Astrocyte (in vitro differentiated cells and primary cell): ENCODE measurements around the gene PPFIBP1. TPM values are rescaled to one million over a fixed set of nuclear protein-coding genes. Genes with fewer than 3 reads are reported as not detected.

Experiments
- DNase-seq: peaks from one replicate; pipeline ENCODE4 v3.0.0-alpha.2; 2010; ENCODE audit warnings: low read depth
- FAIRE-seq: peaks from 2 replicates; lab custom pipeline; 2011; peaks lifted over from hg19 to GRCh38; lab: Jason Lieb, UNC
- H2AFZ ChIP-seq: 2 replicates; pipeline ENCODE4 v1.6.0; 2012; ENCODE audit warnings: low read depth, low read length, inconsistent platforms
- H3K27ac ChIP-seq: 2 replicates; pipeline ENCODE4 v1.5.1; 2011; ENCODE audit warnings: low read depth, low read length, inconsistent platforms
- H3K27me3 ChIP-seq: 2 replicates; pipeline ENCODE4 v1.6.0; 2011; ENCODE audit warnings: low read length, inconsistent platforms; ENCODE audit not compliant: insufficient read depth
- H3K36me3 ChIP-seq: 2 replicates; pipeline ENCODE4 v1.5.1; 2011; ENCODE audit warnings: low read length, inconsistent platforms; ENCODE audit not compliant: insufficient read depth
- H3K4me1 ChIP-seq: 2 replicates; pipeline ENCODE4 v1.5.1; 2011; ENCODE audit warnings: low read length, inconsistent platforms; ENCODE audit not compliant: insufficient read depth
- H3K4me2 ChIP-seq: 2 replicates; pipeline ENCODE4 v1.6.0; 2012; ENCODE audit warnings: low read length, inconsistent platforms
- H3K4me3 ChIP-seq: 2 replicates; pipeline ENCODE4 v1.5.1; 2011; ENCODE audit warnings: low read depth, mild to moderate bottlenecking, low read length, inconsistent platforms; ENCODE audit not compliant: insufficient read depth
- H3K79me2 ChIP-seq: 2 replicates; pipeline ENCODE4 v1.6.0; 2012; ENCODE audit warnings: mild to moderate bottlenecking, low read length, inconsistent platforms; ENCODE audit not compliant: insufficient read depth
- H3K9ac ChIP-seq: 2 replicates; pipeline ENCODE4 v1.6.0; 2012; ENCODE audit warnings: mild to moderate bottlenecking, low read length, inconsistent platforms
- H3K9me3 ChIP-seq: 2 replicates; pipeline ENCODE4 v1.5.1; 2012; ENCODE audit warnings: low read depth, mild to moderate bottlenecking, low read length, inconsistent platforms; ENCODE audit not compliant: insufficient read depth
- H4K20me1 ChIP-seq: 2 replicates; pipeline ENCODE4 v1.6.0; 2012; ENCODE audit warnings: low read length, inconsistent platforms; ENCODE audit not compliant: insufficient read depth
- H3K27ac Mint-ChIP-seq: one replicate; pipeline ENCODE4 v1.8.0; 2021; ENCODE audit warnings: mild to moderate bottlenecking, mixed read lengths; ENCODE audit not compliant: unreplicated experiment
- H3K27me3 Mint-ChIP-seq: one replicate; pipeline ENCODE4 v1.8.0; 2021; ENCODE audit warnings: low read depth, mixed read lengths; ENCODE audit not compliant: unreplicated experiment
- H3K36me3 Mint-ChIP-seq: one replicate; pipeline ENCODE4 v1.8.0; 2021; ENCODE audit warnings: low read depth, mixed read lengths; ENCODE audit not compliant: unreplicated experiment
- H3K4me1 Mint-ChIP-seq: one replicate; pipeline ENCODE4 v1.8.0; 2021; ENCODE audit warnings: low read depth, mixed read lengths; ENCODE audit not compliant: unreplicated experiment
- H3K4me3 Mint-ChIP-seq: one replicate; pipeline ENCODE4 v1.8.0; 2021; ENCODE audit warnings: mild to moderate bottlenecking, moderate library complexity, mixed read lengths; ENCODE audit not compliant: unreplicated experiment
- H3K9me3 Mint-ChIP-seq: one replicate; pipeline ENCODE4 v1.8.0; 2021; ENCODE audit warnings: mild to moderate bottlenecking, mixed read lengths; ENCODE audit not compliant: unreplicated experiment
- CTCF ChIP-seq: IDR thresholded peaks from 2 replicates; pipeline ENCODE4 v1.5.1; 2011; ENCODE audit warnings: low read depth, mild to moderate bottlenecking, inconsistent platforms, low read length, moderate library complexity; ENCODE audit not compliant: insufficient read depth
- EZH2 ChIP-seq: IDR thresholded peaks from 2 replicates; pipeline ENCODE4 v1.6.1; 2012; ENCODE audit warnings: mild to moderate bottlenecking, low read length, inconsistent platforms; ENCODE audit not compliant: insufficient read depth
- total RNA-seq: library from RNA; stranded (reverse); gene quantifications from 2 replicates; pipeline ENCODE4 v1.2.1, GENCODE V29; 2021

The PPFIBP1 gene
- total RNA-seq, 1 donor from 2014 or later: 147 TPM

GRCh38 chr12:27535318-27535717 lies 11.3 kb downstream of the PPFIBP1 start:
- H3K27me3 ChIP-seq: no peaks in the 10 kb centered on the region
- H2AFZ ChIP-seq: no peak overlapping the region
- H3K4me3 ChIP-seq: no peak overlapping the region
- no peaks in the 10 kb centered on the region for H3K9me3 ChIP-seq
- H3K9ac ChIP-seq: no peak overlapping the region
- H3K36me3 ChIP-seq: peaks cover 3% of the 10 kb centered on the region
- H3K4me1 ChIP-seq: peaks cover 16% of the 10 kb centered on the region
- no peak overlapping the region for H3K4me3 Mint-ChIP-seq
- no peak for TF ChIP-seq EZH2
- TF ChIP-seq CTCF: no peak
- no peak overlapping the region for H3K27ac Mint-ChIP-seq
- no peaks in the 10 kb centered on the region for H3K9me3 Mint-ChIP-seq
- no peak for FAIRE-seq
- H3K4me2 ChIP-seq: no peak overlapping the region
- H3K79me2 ChIP-seq: peaks cover 100% of the 10 kb centered on the region
- H4K20me1 ChIP-seq: peaks cover 88% of the 10 kb centered on the region
- peaks cover 38% of the 10 kb centered on the region for H3K4me1 Mint-ChIP-seq
- DNase-seq: no peak
- no peaks in the 10 kb centered on the region for H3K27me3 Mint-ChIP-seq
- no peak overlapping the region for H3K27ac ChIP-seq
- H3K36me3 Mint-ChIP-seq: peaks cover 23% of the 10 kb centered on the region

- Mint-ChIP-seq H3K36me3 (peaks cover 23% of the 10 kb centered on the region), H3K4me3 (no peak overlapping the region), H3K4me1 (peaks cover 51% of the 10 kb centered on the region), H3K9me3 (no peaks in the 10 kb centered on the region), H3K27me3 (no peaks in the 10 kb centered on the region), H3K27ac (no peak overlapping the region)
- DNase-seq (no peak), FAIRE-seq (no peak)
- H2AFZ ChIP-seq: no peak overlapping the region
- H3K4me3 ChIP-seq: no peak overlapping the region
- peaks cover 3% of the 10 kb centered on the region for H3K36me3 ChIP-seq
- no peaks in the 10 kb centered on the region for H3K27me3 ChIP-seq
- H3K9ac ChIP-seq: no peak overlapping the region
- H3K4me2 ChIP-seq: no peak overlapping the region
- no peaks in the 10 kb centered on the region for H3K9me3 ChIP-seq
- peaks cover 23% of the 10 kb centered on the region for H3K4me1 ChIP-seq
- peaks cover 98% of the 10 kb centered on the region for H3K79me2 ChIP-seq
- no peak overlapping the region for H3K27ac ChIP-seq
- TF ChIP-seq CTCF (no peak), EZH2 (no peak)
- peaks cover 84% of the 10 kb centered on the region for H4K20me1 ChIP-seq
These were observed 14.1 kb downstream of the PPFIBP1 start for GRCh38 chr12:27537855-27538675.

GRCh38 chr12:27539191-27539631 lies 15.2 kb downstream of the PPFIBP1 start:
- no peak overlapping the region for H2AFZ ChIP-seq
- no peaks in the 10 kb centered on the region for H3K27me3 Mint-ChIP-seq
- H3K9me3 ChIP-seq: no peaks in the 10 kb centered on the region
- peak overlapping the region; percentile 3 for H3K4me2 ChIP-seq
- H3K4me3 Mint-ChIP-seq: no peak overlapping the region
- DNase-seq (no peak), FAIRE-seq (no peak)
- peaks cover 73% of the 10 kb centered on the region for H4K20me1 ChIP-seq
- no peak overlapping the region for H3K4me3 ChIP-seq
- no peak for TF ChIP-seq CTCF
- TF ChIP-seq EZH2: no peak
- peaks cover 3% of the 10 kb centered on the region for H3K36me3 ChIP-seq
- H3K79me2 ChIP-seq: peaks cover 98% of the 10 kb centered on the region
- H3K27me3 ChIP-seq: no peaks in the 10 kb centered on the region
- no peak overlapping the region for H3K9ac ChIP-seq
- H3K4me1 Mint-ChIP-seq: peaks cover 47% of the 10 kb centered on the region
- H3K27ac Mint-ChIP-seq: no peak overlapping the region
- no peak overlapping the region for H3K27ac ChIP-seq
- H3K9me3 Mint-ChIP-seq: no peaks in the 10 kb centered on the region
- H3K36me3 Mint-ChIP-seq: peaks cover 22% of the 10 kb centered on the region
- H3K4me1 ChIP-seq: peaks cover 23% of the 10 kb centered on the region
